HCT116 (cell line): ENCODE results near the gene NET1. TPM values are rescaled to one million over a fixed set of nuclear protein-coding genes. Genes with fewer than 3 reads are reported as not detected.

ENCODE experiments used
- ATAC-seq: fragments of 200-7000 bp; cut with Tn5 transposase; 2 replicates; pipeline ENCODE4 v1.9.1; 2020; ENCODE audit warnings: mild to moderate bottlenecking, moderate library complexity
- BruUV-seq: library from RNA; stranded (reverse); fragments of 400-500 nt; replicated peaks from 2 replicates; lab custom pipeline; 2021; lab: Mats Ljungman, UMichigan
- CTCF ChIA-PET: fragments of 300-600 bp; sonication (Branson Sonifier 250); formaldehyde crosslinking; loops from one replicate; lab custom pipeline; 2021; ENCODE audit warnings: antibody characterized with exemption; lab: Charles Lee
- POLR2A ChIA-PET: fragments of 300-600, 350-600 bp; sonication (Branson Sonifier 250); formaldehyde crosslinking; loops from one replicate; lab custom pipeline; 2021; ENCODE audit warnings: antibody characterized with exemption; lab: Charles Lee
- RAD21 ChIA-PET, 2 experiments: fragments of 300-600 bp; sonication (Branson Sonifier 250); formaldehyde crosslinking; loops; one replicate each; lab custom pipeline; 2023; ENCODE audit warnings: low total read pairs in 2 of 2; ENCODE audit not compliant: uncharacterized antibody in 2 of 2, unreplicated experiment in 2 of 2, low non-redundant PET in 1 of 2; lab: Charles Lee
- DNase-seq: peaks from one replicate; pipeline ENCODE4 v3.0.0-alpha.2; 2010; ENCODE audit warnings: low read depth, low spot score
- H2AFZ ChIP-seq: fragments of 200-600 bp; shearing (Covaris generic), sonication (generic); 2 replicates; pipeline ENCODE4 v1.6.1; 2017; ENCODE audit warnings: low read depth, mixed run types, mixed read lengths, antibody characterized with exemption, low read length; ENCODE audit not compliant: poor library complexity, severe bottlenecking
- H3K27ac ChIP-seq: 2 replicates; pipeline ENCODE4 v1.5.1; 2012; ENCODE audit warnings: low read depth, low read length
- H3K27me3 ChIP-seq: fragments of 200-600 bp; sonication (generic); 2 replicates; pipeline ENCODE4 v1.6.1; 2016; ENCODE audit warnings: mixed run types, low read length, mixed read lengths; ENCODE audit not compliant: insufficient read depth
- H3K36me3 ChIP-seq, 2 experiments: fragments of 200-500 bp in 1 of 2; fragments of 200-600 bp in 1 of 2; sonication (Bioruptor generic) in 1 of 2; sonication (generic) in 1 of 2; 2 replicates each; pipeline versions ENCODE4 v1.5.1 to v1.6.1; 2014 to 2016; ENCODE audit warnings: low read length in 2 of 2, inconsistent platforms in 1 of 2, mixed read lengths in 1 of 2, mixed run types in 1 of 2; ENCODE audit not compliant: insufficient read depth in 2 of 2, control insufficient read depth in 1 of 2
- H3K4me1 ChIP-seq, 2 experiments: fragments of 200-600 bp in 1 of 2; sonication (generic) in 1 of 2; 2 replicates each; pipeline versions ENCODE4 v1.5.1 to v1.6.1; 2012 to 2017; ENCODE audit warnings: low read length in 2 of 2, inconsistent platforms in 1 of 2, mild to moderate bottlenecking in 1 of 2, mixed read lengths in 1 of 2, mixed run types in 1 of 2, moderate library complexity in 1 of 2; ENCODE audit not compliant: insufficient read depth in 2 of 2, control insufficient read depth in 1 of 2
- H3K4me2 ChIP-seq: fragments of 200-600 bp; sonication (generic); 2 replicates; pipeline ENCODE4 v1.6.1; 2017; ENCODE audit warnings: mixed run types, low read length, mixed read lengths
- H3K4me3 ChIP-seq, 2 experiments: fragments of 200-600 bp in 1 of 2; sonication (generic) in 1 of 2; replicated peaks in 1 of 2; 2 replicates each; pipeline ENCODE4 v1.5.1; 2011 to 2016; ENCODE audit warnings: low read length in 2 of 2, control low read depth in 1 of 2, low read depth in 1 of 2, mild to moderate bottlenecking in 1 of 2, mixed read lengths in 1 of 2, mixed run types in 1 of 2
- H3K79me2 ChIP-seq: fragments of 200-600 bp; sonication (generic); 2 replicates; pipeline ENCODE4 v1.6.1; 2017; ENCODE audit warnings: mild to moderate bottlenecking, mixed run types, low read length, moderate library complexity, mixed read lengths; ENCODE audit not compliant: insufficient read depth
- H3K9ac ChIP-seq: fragments of 200-600 bp; sonication (generic); 2 replicates; pipeline ENCODE4 v1.6.1; 2016; ENCODE audit warnings: low read length, mixed read lengths
- H3K9me2 ChIP-seq: fragments of 200-600 bp; sonication (generic), shearing (Covaris generic); 2 replicates; pipeline ENCODE4 v1.6.1; 2017; ENCODE audit warnings: mixed run types, mild to moderate bottlenecking, moderate library complexity; ENCODE audit not compliant: insufficient read depth
- H3K9me3 ChIP-seq, 2 experiments: fragments of 200-500 bp in 1 of 2; fragments of 200-600 bp in 1 of 2; sonication (Bioruptor generic) in 1 of 2; sonication (generic) in 1 of 2; 2 replicates each; pipeline ENCODE4 v1.6.1; 2014 to 2017; ENCODE audit warnings: low read length in 2 of 2, mixed read lengths in 2 of 2, inconsistent platforms in 1 of 2, low read depth in 1 of 2, mild to moderate bottlenecking in 1 of 2, mixed run types in 1 of 2, moderate library complexity in 1 of 2; ENCODE audit not compliant: control insufficient read depth in 1 of 2, insufficient read depth in 1 of 2
- H4K20me1 ChIP-seq: fragments of 200-600 bp; sonication (generic), shearing (Covaris generic); 2 replicates; pipeline ENCODE4 v1.6.1; 2017; ENCODE audit warnings: mixed run types, mild to moderate bottlenecking, moderate library complexity; ENCODE audit not compliant: insufficient read depth
- ELF1 ChIP-seq: IDR thresholded peaks from 2 replicates; pipeline ENCODE4 v1.6.1; 2012; ENCODE audit warnings: low read depth, borderline replicate concordance
- FOSL1 ChIP-seq: IDR thresholded peaks from 2 replicates; pipeline ENCODE4 v1.6.1; 2012; ENCODE audit warnings: low read depth
- POLR2A ChIP-seq: IDR thresholded peaks from 2 replicates; pipeline ENCODE4 v1.7.0; 2011; ENCODE audit warnings: borderline replicate concordance; ENCODE audit not compliant: insufficient read depth, insufficient read length; ENCODE audit errors: extremely low read depth
- SP1 ChIP-seq: IDR thresholded peaks from 2 replicates; pipeline ENCODE4 v1.6.1; 2012; ENCODE audit warnings: low read depth
- intact Hi-C: fragments of 100-400 bp; cut with micrococcal nuclease; formaldehyde crosslinking; loops from 2 replicates; pipeline ENCODE4 v1.10.0; 2022
- total RNA-seq: library from RNA; stranded (reverse); gene quantifications from one replicate; pipeline ENCODE4 v1.2.1, GENCODE V29; 2021; ENCODE audit not compliant: unreplicated experiment
- TF ChIP-seq, protein P1 (sequence below): IDR thresholded peaks from 2 replicates; pipeline ENCODE4 v1.6.1; 2012

The NET1 gene
- total RNA-seq, 1 experiment from 2014 or later, result 51.2 TPM

DNA sequence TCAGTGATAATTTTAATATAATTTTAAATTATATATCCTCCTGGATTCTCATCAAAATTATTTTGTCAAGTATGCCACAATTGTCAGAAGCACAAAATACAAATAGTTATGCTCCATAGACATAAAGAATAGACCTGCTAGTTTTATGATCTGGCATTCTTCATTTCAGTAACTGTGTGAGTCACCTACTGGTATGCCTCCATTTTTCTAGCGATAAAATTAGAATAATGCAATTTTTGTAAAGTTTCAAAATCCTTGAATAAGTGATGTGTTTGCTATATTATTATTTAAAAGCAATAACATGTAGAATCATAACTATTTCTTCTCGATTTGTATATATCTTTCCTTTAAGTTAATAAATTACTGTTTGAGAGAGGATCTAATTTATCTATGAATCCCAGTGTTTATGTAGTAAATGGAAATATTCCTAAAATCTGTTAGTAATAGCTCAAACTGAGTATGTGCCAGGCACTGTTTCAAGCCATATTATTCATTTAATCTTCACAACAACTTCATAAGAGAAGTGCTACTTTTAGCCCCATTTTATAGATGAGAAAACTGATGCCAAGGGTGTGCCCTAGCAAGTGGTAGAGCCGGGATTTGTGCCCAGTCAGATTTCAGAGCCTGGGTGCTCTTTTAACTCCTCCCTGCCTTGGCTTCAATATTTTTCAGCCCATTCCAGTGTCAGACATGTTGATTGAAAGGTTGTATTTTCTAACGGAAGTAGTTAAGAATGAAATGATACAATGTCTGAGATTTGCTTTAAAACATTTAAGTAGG lies 38.4 kb downstream of the NET1 start:
- Histone ChIP-seq H3K4me1 (peaks cover 10 to 22% of the 10 kb centered on the region in 2 experiments), H3K36me3 (peaks cover 25 to 31% of the 10 kb centered on the region in 2 experiments), H3K9me3 (no peaks in the 10 kb centered on the region), H3K9ac (no peak overlapping the region)
- no peak for DNase-seq
- RAD21 ChIA-PET, result no interaction called here
- TF ChIP-seq, protein P1, sequence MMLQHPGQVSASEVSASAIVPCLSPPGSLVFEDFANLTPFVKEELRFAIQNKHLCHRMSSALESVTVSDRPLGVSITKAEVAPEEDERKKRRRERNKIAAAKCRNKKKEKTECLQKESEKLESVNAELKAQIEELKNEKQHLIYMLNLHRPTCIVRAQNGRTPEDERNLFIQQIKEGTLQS, result no peak
- TF ChIP-seq POLR2A (no peak), FOSL1 (no peak)
- TF ChIP-seq, all 23 proteins: peak for 0
- no peaks in the 10 kb centered on the region for H3K9me2 ChIP-seq
- intact Hi-C loops, result no loop called here
- ChIA-PET POLR2A (no interaction called here), CTCF (interaction anchor here (1.0 kb wide), 1 partner anchor 9 kb away, joined by 3 read pairs; no protein-coding TSS in a partner anchor)
- no peaks in the 10 kb centered on the region for H3K27me3 ChIP-seq
- no peak overlapping the region for H3K27ac ChIP-seq
- H2AFZ ChIP-seq, result no peak overlapping the region
- no peak overlapping the region for H3K4me3 ChIP-seq
- H3K79me2 ChIP-seq, result peaks cover 60% of the 10 kb centered on the region
- H4K20me1 ChIP-seq, result no peaks in the 10 kb centered on the region
- no peak for ATAC-seq
- BruUV-seq, result no TSS peak
- H3K4me2 ChIP-seq, result no peak overlapping the region

DNA sequence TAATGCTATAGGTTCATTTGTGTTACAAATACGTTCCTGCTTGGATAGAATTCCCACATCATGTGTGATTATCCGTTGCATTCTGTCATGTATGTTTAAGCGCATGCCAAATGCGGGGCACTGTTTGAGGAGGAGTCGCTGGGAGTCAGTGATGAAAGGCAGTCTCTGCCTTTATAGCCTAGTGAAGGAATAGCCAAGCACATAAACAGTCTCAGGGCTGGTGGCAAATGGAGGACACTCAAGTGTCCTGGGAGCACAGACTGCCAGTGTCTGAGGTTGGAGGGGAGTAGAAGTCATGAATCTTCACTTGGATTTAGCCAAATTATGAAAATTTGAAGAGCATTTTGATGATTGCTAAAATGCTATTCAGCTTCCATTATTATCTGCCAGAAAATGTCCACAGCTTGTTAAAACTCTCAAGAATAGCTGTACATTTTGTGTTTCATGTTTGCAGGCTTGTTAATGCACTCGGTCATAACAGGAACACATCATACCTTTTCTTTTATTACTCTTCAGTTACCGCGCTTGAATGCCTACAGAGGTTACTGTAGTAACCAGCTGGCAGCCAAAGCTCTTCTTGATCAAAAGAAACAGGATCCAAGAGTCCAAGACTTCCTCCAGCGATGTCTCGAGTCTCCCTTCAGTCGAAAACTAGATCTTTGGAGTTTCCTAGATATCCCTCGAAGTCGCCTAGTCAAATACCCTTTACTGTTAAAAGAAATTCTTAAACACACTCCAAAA lies 41.6 kb downstream of the NET1 start:
- Histone ChIP-seq H3K4me3 (no peak overlapping the region), H3K4me2 (no peak overlapping the region), H3K9me3 (no peaks in the 10 kb centered on the region), H4K20me1 (no peaks in the 10 kb centered on the region), H3K27me3 (no peaks in the 10 kb centered on the region), H2AFZ (no peak overlapping the region), H3K79me2 (peaks cover 30% of the 10 kb centered on the region), H3K9me2 (no peaks in the 10 kb centered on the region), H3K9ac (no peak overlapping the region), H3K36me3 (peaks cover 41 to 50% of the 10 kb centered on the region in 2 experiments), H3K4me1 (peaks cover 0 to 3% of the 10 kb centered on the region in 2 experiments; a peak in 1 of 4 replicates)
- BruUV-seq, result no TSS peak
- no peak for DNase-seq
- RAD21 ChIA-PET, result no interaction called here
- CTCF ChIA-PET, result no interaction called here
- ATAC-seq, result no peak
- no peak for TF ChIP-seq SP1
- no peak for TF ChIP-seq ELF1
- TF ChIP-seq, all 23 proteins: peak for 0
- intact Hi-C loops, result no loop called here
- H3K27ac ChIP-seq, result no peak overlapping the region
- POLR2A ChIA-PET, result no interaction called here
